Calu3 (cell line): ENCODE measurements around the gene FZD2. TPM values are rescaled to one million over a fixed set of nuclear protein-coding genes. Genes with fewer than 3 reads are reported as not detected.

Experiments
- BruUV-seq: library from RNA; stranded (reverse); fragments of 400-500 nt; replicated peaks from 2 replicates; lab custom pipeline; 2021; lab: Mats Ljungman, UMichigan
- CTCF ChIA-PET: fragments of 300-600 bp; sonication (Branson Sonifier 250); formaldehyde crosslinking; loops from one replicate; lab custom pipeline; 2022; ENCODE audit warnings: antibody characterized with exemption; lab: Charles Lee
- DNase-seq: peaks from one replicate; pipeline ENCODE4 v3.0.0; 2022
- H3K27ac Mint-ChIP-seq: one replicate; pipeline ENCODE4 v1.8.0; 2022; ENCODE audit warnings: mixed read lengths; ENCODE audit not compliant: unreplicated experiment
- H3K27me3 Mint-ChIP-seq: one replicate; pipeline ENCODE4 v1.8.0; 2022; ENCODE audit warnings: mixed read lengths; ENCODE audit not compliant: unreplicated experiment
- H3K36me3 Mint-ChIP-seq: one replicate; pipeline ENCODE4 v1.8.0; 2022; ENCODE audit warnings: mild to moderate bottlenecking, moderate library complexity, mixed read lengths; ENCODE audit not compliant: insufficient read depth, unreplicated experiment
- H3K4me1 Mint-ChIP-seq: one replicate; pipeline ENCODE4 v1.8.0; 2022; ENCODE audit warnings: mild to moderate bottlenecking, low read depth, mixed read lengths; ENCODE audit not compliant: unreplicated experiment
- H3K4me3 Mint-ChIP-seq: one replicate; pipeline ENCODE4 v1.8.0; 2022; ENCODE audit warnings: mild to moderate bottlenecking, low read depth, moderate library complexity, mixed read lengths; ENCODE audit not compliant: unreplicated experiment
- H3K9me3 Mint-ChIP-seq: one replicate; pipeline ENCODE4 v1.8.0; 2022; ENCODE audit warnings: low read depth, mixed read lengths; ENCODE audit not compliant: unreplicated experiment
- intact Hi-C: fragments of 100-400 bp; cut with micrococcal nuclease; formaldehyde crosslinking; loops from one replicate; pipeline ENCODE4 v1.10.0; 2022; ENCODE audit not compliant: unreplicated experiment
- total RNA-seq: library from RNA; stranded (reverse); gene quantifications from 2 replicates; pipeline ENCODE4 v1.2.3, GENCODE V29; 2022
- TF ChIP-seq, protein P1 (sequence below): fragments of 200-600 bp; IDR thresholded peaks from one replicate; pipeline ENCODE4 v1.8.0; 2022; ENCODE audit warnings: antibody characterized with exemption; ENCODE audit not compliant: unreplicated experiment

Gene FZD2
- total RNA-seq, 1 experiment from 2014 or later: 35.8 TPM

DNA sequence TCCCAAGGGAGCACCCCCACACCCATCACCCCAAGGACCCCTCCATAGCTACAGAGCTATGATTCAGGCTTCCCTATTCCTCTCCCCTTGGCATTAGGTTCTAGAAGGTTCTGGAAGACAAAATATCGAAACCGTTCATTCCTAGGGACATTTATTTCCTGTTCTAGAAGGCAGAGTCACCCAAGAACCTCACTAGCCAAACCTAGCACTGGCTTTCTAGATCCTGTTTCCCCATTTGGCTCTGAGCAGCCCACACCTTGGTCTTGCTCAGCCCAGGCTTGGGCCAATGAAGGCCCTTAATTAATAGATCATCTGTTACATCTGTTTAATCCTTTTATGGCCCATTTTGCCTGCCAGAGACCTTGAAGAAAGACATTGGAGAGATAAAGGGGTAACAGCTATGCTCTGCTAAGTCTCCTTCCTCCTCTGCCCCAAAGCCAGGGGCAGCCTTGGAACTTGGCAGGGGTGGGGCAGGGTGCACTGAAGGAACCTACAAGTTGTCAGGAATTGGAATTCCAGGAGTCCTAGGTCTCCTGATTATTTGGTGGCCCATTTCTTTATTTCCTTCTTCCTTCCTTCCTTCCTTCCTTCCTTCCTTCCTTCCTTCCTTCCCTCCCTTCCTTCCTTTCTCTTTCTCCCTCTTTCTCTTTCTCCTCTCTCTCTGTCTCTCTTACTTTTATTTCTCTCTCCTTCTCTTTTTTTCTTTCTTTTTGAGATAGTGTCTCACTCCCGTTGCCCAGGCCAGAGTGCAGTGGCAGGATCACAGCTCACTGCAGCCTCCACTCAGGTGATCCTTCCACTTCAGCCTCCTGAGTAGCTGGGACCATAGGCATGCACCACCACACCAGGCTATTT lies 8.7 kb upstream of the FZD2 start:
- H3K36me3 Mint-ChIP-seq: no peaks in the 10 kb centered on the region
- peaks cover 70% of the 10 kb centered on the region for H3K4me1 Mint-ChIP-seq
- no peaks in the 10 kb centered on the region for H3K9me3 Mint-ChIP-seq
- DNase-seq: no peak
- H3K27me3 Mint-ChIP-seq: no peaks in the 10 kb centered on the region
- TF ChIP-seq, protein P1, sequence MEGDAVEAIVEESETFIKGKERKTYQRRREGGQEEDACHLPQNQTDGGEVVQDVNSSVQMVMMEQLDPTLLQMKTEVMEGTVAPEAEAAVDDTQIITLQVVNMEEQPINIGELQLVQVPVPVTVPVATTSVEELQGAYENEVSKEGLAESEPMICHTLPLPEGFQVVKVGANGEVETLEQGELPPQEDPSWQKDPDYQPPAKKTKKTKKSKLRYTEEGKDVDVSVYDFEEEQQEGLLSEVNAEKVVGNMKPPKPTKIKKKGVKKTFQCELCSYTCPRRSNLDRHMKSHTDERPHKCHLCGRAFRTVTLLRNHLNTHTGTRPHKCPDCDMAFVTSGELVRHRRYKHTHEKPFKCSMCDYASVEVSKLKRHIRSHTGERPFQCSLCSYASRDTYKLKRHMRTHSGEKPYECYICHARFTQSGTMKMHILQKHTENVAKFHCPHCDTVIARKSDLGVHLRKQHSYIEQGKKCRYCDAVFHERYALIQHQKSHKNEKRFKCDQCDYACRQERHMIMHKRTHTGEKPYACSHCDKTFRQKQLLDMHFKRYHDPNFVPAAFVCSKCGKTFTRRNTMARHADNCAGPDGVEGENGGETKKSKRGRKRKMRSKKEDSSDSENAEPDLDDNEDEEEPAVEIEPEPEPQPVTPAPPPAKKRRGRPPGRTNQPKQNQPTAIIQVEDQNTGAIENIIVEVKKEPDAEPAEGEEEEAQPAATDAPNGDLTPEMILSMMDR: no peak
- H3K4me3 Mint-ChIP-seq: no peak overlapping the region
- BruUV-seq: no TSS peak
- no peak overlapping the region for H3K27ac Mint-ChIP-seq
- CTCF ChIA-PET: interaction anchor here (1.1 kb wide), 1 partner anchor 15 kb away, joined by 3 read pairs; no protein-coding TSS in a partner anchor
- intact Hi-C loops: no loop called here

DNA sequence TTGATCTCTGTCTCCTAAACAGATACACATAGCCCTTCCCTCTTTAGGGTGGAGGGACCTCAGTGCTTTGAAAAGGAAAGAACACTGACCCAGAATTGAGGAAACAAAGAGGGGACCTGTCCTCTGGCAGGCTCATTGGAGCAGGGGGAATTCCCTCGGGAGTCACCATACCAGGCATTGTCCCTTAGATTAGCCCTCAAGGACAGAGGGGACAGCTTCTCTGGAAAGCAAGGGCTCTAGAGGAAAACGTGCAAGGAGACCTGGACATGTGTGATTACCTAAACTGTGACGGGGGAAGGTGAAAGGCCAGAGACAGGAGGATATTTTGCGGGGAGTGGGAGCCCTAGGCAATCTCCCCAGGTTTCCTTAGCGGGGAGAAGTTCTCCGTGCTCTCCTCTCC lies 7.6 kb upstream of the FZD2 start:
- intact Hi-C loops: no loop called here
- peaks cover 60% of the 10 kb centered on the region for H3K4me1 Mint-ChIP-seq
- H3K4me3 Mint-ChIP-seq: no peak overlapping the region
- no peaks in the 10 kb centered on the region for H3K9me3 Mint-ChIP-seq
- no peaks in the 10 kb centered on the region for H3K27me3 Mint-ChIP-seq
- CTCF ChIA-PET: interaction anchor here (0.6 kb wide), 1 partner anchor 110 kb away, joined by 3 read pairs; no protein-coding TSS in a partner anchor
- TF ChIP-seq, protein P1: no peak
- H3K36me3 Mint-ChIP-seq: no peaks in the 10 kb centered on the region
- BruUV-seq: no TSS peak
- DNase-seq: no peak
- no peak overlapping the region for H3K27ac Mint-ChIP-seq

DNA sequence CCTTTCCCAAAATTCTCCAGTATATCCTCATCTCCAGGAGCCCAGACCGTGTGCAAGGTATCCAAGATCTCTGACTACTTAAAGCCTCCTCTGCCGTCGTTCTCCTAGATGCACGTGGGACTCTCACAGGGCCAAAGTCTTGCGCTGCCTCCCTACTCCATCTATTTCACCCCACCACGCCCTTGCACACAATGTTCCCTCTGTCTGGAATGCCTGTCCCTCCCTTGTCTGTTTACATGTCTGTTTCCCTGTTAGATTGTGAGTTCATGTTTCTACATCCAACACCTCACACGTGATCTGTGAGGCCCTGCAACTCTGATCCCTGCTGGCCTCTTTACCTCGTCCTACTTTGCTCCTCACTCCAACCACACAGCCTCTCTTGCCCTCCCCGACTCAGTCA lies 4.9 kb upstream of the FZD2 start:
- H3K27me3 Mint-ChIP-seq: no peaks in the 10 kb centered on the region
- peak overlapping the region; percentile 4 for H3K27ac Mint-ChIP-seq
- peaks cover 43% of the 10 kb centered on the region for H3K4me1 Mint-ChIP-seq
- intact Hi-C loops: no loop called here
- H3K36me3 Mint-ChIP-seq: peaks cover 15% of the 10 kb centered on the region
- BruUV-seq: no TSS peak
- H3K4me3 Mint-ChIP-seq: no peak overlapping the region
- TF ChIP-seq, protein P1: no peak
- CTCF ChIA-PET: interaction anchor here (0.6 to 1.4 kb wide), 4 partner anchors 9 to 1251 kb away, joined by 3 to 7 read pairs (median 4); no protein-coding TSS in a partner anchor
- no peaks in the 10 kb centered on the region for H3K9me3 Mint-ChIP-seq
- DNase-seq: peak; percentile 51

DNA sequence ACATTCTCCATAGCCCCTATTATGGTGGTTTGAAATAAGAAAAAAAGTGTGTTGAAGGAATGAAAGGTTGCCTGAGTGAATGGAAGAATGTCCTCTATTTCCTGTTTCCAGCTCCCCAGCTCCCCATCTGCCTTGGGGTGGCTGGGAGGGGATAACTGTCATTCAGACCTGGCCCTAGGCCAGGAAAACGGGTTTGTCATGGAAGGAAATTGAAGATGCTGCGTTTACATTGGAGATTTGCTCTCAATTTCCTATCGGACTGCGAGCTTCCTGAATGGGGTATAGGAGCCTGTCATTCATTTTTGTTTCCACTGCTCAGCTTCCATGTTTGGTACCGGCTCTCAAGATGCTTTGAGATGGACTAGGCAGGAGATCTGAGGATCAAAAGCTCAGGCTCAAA lies 2.2 kb upstream of the FZD2 start:
- peaks cover 44% of the 10 kb centered on the region for H3K4me1 Mint-ChIP-seq
- CTCF ChIA-PET: interaction anchor here (1.3 kb wide), 1 partner anchor 10 kb away, joined by 3 read pairs; no protein-coding TSS in a partner anchor
- no peak overlapping the region for H3K4me3 Mint-ChIP-seq
- H3K9me3 Mint-ChIP-seq: no peaks in the 10 kb centered on the region
- TF ChIP-seq, protein P1: no peak
- H3K36me3 Mint-ChIP-seq: peaks cover 43% of the 10 kb centered on the region
- no TSS peak for BruUV-seq
- DNase-seq: no peak
- intact Hi-C loops: no loop called here
- H3K27ac Mint-ChIP-seq: no peak overlapping the region
- H3K27me3 Mint-ChIP-seq: no peaks in the 10 kb centered on the region
